Measurements from ENCODE around the gene FITM2. TPM values are rescaled to one million over a fixed set of nuclear protein-coding genes. Genes with fewer than 3 reads are reported as not detected.

Gene FITM2
- total and polyA plus RNA-seq, 10 of the 15 experiments (the other 5 are each of a cell fraction or from before 2014, with no cell fraction given): 0.46 to 1.9 (median 1.6) TPM

DNA sequence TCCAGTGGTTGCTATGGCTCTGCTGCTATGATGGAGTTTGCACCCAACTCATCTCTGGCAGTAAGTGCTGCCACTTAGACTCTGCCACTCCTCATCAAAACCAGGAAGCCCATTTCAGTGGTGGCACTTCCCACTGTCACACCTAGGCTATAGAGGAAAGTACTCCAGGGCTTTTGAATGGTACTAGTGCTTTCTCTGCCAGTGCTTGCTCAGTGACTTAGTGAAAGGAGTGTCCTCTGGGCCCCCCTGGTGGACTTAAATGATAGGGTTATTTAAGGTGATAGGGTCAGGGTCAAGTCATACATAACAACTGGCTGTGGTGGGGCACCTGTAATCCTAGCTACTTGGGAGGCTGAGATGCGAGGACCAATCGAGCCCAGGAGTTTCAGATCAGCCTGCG, 22.8 kb downstream of the FITM2 start:
- Histone ChIP-seq H3K4me1 (ENCODE audit: control insufficient read depth, insufficient read depth, low read length) (no peaks in the 10 kb centered on the region), H3K27ac (ENCODE audit: control insufficient read depth, insufficient read depth) (no peak overlapping the region), H4K20me1 (ENCODE audit: control insufficient read depth, insufficient read depth) (no peaks in the 10 kb centered on the region), H2AFZ (ENCODE audit: control insufficient read depth, low read depth, low read length) (no peak overlapping the region), H3K4me3 (no peak overlapping the region), H3K9ac (ENCODE audit: control insufficient read depth, insufficient read depth, low read length) (no peak overlapping the region), H3K27me3 (replicated peaks in 1 of 2; ENCODE audit: control insufficient read depth in 2 of 2, insufficient read depth in 2 of 2, low read length in 1 of 2) (no peaks in the 10 kb centered on the region), H3K79me2 (ENCODE audit: control insufficient read depth, insufficient read depth, low read length) (no peaks in the 10 kb centered on the region), H3K9me3 (replicated peaks; ENCODE audit: control insufficient read depth, insufficient read depth, low read length) (no peaks in the 10 kb centered on the region; the same call in 2 of the 3 replicates), H3K4me2 (ENCODE audit: control insufficient read depth, insufficient read depth) (no peak overlapping the region), H3K36me3 (ENCODE audit: control insufficient read depth in 2 of 2, insufficient read depth in 2 of 2, low read length in 1 of 2) (no peaks in the 10 kb centered on the region)
- TF ChIP-seq, protein P1, sequence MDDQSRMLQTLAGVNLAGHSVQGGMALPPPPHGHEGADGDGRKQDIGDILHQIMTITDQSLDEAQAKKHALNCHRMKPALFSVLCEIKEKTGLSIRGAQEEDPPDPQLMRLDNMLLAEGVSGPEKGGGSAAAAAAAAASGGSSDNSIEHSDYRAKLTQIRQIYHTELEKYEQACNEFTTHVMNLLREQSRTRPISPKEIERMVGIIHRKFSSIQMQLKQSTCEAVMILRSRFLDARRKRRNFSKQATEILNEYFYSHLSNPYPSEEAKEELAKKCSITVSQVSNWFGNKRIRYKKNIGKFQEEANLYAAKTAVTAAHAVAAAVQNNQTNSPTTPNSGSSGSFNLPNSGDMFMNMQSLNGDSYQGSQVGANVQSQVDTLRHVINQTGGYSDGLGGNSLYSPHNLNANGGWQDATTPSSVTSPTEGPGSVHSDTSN (IDR thresholded peaks at IDR 0.05; ENCODE audit: insufficient replicate concordance, low read depth, low read length): no peak
- TF ChIP-seq RAD21 (IDR thresholded peaks at IDR 0.05; ENCODE audit: insufficient read depth, low read depth, low read length) (0 out of 2 replicates have a peak, but pooled peaks have one; percentile 14), TARDBP (IDR thresholded peaks at IDR 0.05; ENCODE audit: borderline replicate concordance) (no peak)
- TF ChIP-seq, protein P2, sequence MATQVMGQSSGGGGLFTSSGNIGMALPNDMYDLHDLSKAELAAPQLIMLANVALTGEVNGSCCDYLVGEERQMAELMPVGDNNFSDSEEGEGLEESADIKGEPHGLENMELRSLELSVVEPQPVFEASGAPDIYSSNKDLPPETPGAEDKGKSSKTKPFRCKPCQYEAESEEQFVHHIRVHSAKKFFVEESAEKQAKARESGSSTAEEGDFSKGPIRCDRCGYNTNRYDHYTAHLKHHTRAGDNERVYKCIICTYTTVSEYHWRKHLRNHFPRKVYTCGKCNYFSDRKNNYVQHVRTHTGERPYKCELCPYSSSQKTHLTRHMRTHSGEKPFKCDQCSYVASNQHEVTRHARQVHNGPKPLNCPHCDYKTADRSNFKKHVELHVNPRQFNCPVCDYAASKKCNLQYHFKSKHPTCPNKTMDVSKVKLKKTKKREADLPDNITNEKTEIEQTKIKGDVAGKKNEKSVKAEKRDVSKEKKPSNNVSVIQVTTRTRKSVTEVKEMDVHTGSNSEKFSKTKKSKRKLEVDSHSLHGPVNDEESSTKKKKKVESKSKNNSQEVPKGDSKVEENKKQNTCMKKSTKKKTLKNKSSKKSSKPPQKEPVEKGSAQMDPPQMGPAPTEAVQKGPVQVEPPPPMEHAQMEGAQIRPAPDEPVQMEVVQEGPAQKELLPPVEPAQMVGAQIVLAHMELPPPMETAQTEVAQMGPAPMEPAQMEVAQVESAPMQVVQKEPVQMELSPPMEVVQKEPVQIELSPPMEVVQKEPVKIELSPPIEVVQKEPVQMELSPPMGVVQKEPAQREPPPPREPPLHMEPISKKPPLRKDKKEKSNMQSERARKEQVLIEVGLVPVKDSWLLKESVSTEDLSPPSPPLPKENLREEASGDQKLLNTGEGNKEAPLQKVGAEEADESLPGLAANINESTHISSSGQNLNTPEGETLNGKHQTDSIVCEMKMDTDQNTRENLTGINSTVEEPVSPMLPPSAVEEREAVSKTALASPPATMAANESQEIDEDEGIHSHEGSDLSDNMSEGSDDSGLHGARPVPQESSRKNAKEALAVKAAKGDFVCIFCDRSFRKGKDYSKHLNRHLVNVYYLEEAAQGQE (IDR thresholded peaks at IDR 0.05; ENCODE audit: low read depth, low read length): no peak
- TF ChIP-seq, protein P3, sequence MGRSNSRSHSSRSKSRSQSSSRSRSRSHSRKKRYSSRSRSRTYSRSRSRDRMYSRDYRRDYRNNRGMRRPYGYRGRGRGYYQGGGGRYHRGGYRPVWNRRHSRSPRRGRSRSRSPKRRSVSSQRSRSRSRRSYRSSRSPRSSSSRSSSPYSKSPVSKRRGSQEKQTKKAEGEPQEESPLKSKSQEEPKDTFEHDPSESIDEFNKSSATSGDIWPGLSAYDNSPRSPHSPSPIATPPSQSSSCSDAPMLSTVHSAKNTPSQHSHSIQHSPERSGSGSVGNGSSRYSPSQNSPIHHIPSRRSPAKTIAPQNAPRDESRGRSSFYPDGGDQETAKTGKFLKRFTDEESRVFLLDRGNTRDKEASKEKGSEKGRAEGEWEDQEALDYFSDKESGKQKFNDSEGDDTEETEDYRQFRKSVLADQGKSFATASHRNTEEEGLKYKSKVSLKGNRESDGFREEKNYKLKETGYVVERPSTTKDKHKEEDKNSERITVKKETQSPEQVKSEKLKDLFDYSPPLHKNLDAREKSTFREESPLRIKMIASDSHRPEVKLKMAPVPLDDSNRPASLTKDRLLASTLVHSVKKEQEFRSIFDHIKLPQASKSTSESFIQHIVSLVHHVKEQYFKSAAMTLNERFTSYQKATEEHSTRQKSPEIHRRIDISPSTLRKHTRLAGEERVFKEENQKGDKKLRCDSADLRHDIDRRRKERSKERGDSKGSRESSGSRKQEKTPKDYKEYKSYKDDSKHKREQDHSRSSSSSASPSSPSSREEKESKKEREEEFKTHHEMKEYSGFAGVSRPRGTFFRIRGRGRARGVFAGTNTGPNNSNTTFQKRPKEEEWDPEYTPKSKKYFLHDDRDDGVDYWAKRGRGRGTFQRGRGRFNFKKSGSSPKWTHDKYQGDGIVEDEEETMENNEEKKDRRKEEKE (IDR thresholded peaks at IDR 0.05): no peak
- intact Hi-C loops (cut with micrococcal nuclease; ENCODE audit: unreplicated experiment): no loop called here
- ChIA-PET RAD21 (ENCODE audit: unreplicated experiment) (no interaction called here), CTCF (no interaction called here), SMC1A (ENCODE audit: uncharacterized antibody, unreplicated experiment) (no interaction called here), POLR2A (no interaction called here)
- in situ Hi-C loops (cut with MboI): no loop called here
- DNase-seq (ENCODE audit: low read depth, low spot score) (no peak), FAIRE-seq (no peak), ATAC-seq (no peak)
- no TSS peak for BruUV-seq (replicated peaks)
- WGBS (ENCODE audit: insufficient coverage, insufficient replicate concordance, low lambda C conversion rate, missing lambda C conversion rate): 50% methylated on average over 3 of the region's 3 CpGs

All from GM12878 (cell line).